AG10803 (cell line): ENCODE measurements around the gene TAF3.
"Not testable (repeated sequence)": the region's sequence is repeated elsewhere in the genome, so short reads cannot be mapped to it uniquely, and the experiment has no call there.

Experiments used
- DNase-seq: peaks from one replicate; pipeline ENCODE4 v3.0.0; 2010; ENCODE audit warnings: low read depth
- H3K4me3 ChIP-seq: 2 replicates; pipeline ENCODE4 v1.5.1; 2011; ENCODE audit warnings: mild to moderate bottlenecking, low read length, control low read depth
- CTCF ChIP-seq: conservative IDR thresholded peaks from 2 replicates; pipeline ENCODE4 v1.5.1; 2011; ENCODE audit warnings: mild to moderate bottlenecking, low read length, control low read depth, inconsistent platforms

Gene TAF3

GRCh38 chr10:8017277-8017676, 199.0 kb downstream of the TAF3 start:
- H3K4me3 ChIP-seq: no peak overlapping the region
- no peak for TF ChIP-seq CTCF
- DNase-seq: peak; percentile 34

- no peak for TF ChIP-seq CTCF
- no peak overlapping the region for H3K4me3 ChIP-seq
- no peak for DNase-seq
Measured at GRCh38 chr10:8023321-8023720, 205.0 kb downstream of the TAF3 start.

- H3K4me3 ChIP-seq: no peak overlapping the region
- no peak for DNase-seq
- no peak for TF ChIP-seq CTCF
Measured at GRCh38 chr10:8023851-8024250, 205.5 kb downstream of the TAF3 start.

GRCh38 chr10:8026349-8027259, 208.3 kb downstream of the TAF3 start:
- peak overlapping the region; percentile 20 for H3K4me3 ChIP-seq
- no peak for TF ChIP-seq CTCF
- DNase-seq: no peak

GRCh38 chr10:8031211-8031610, 212.9 kb downstream of the TAF3 start:
- not testable (repeated sequence) for DNase-seq

GRCh38 chr10:8032558-8032957, 214.3 kb downstream of the TAF3 start:
- TF ChIP-seq CTCF: no peak
- DNase-seq: no peak
- H3K4me3 ChIP-seq: no peak overlapping the region

More at GRCh38 chr10:8031211-8031610, 212.9 kb downstream of the TAF3 start:
- not testable (repeated sequence) for H3K4me3 ChIP-seq

- no peak overlapping the region for H3K4me3 ChIP-seq
- no peak for TF ChIP-seq CTCF
- no peak for DNase-seq
Measured at GRCh38 chr10:8033812-8034465, 215.6 kb downstream of the TAF3 start.
